HUES6 (cell line): ENCODE data around the gene POLE.
A peak's percentile ranks its signal among the peaks of the same experiment; 100 is the strongest.
"Not testable (repeated sequence)": the region's sequence is repeated elsewhere in the genome, so short reads cannot be mapped to it uniquely, and the experiment has no call there.

ENCODE experiments used
- H3K27ac ChIP-seq: 2 replicates; pipeline ENCODE4 v1.7.0; 2013; ENCODE audit warnings: low read depth, mild to moderate bottlenecking, low read length, inconsistent platforms
- H3K27me3 ChIP-seq: 2 replicates; pipeline ENCODE4 v1.6.1; 2013; ENCODE audit warnings: low read length; ENCODE audit not compliant: control insufficient read depth, insufficient read depth
- H3K36me3 ChIP-seq: 2 replicates; pipeline ENCODE4 v1.6.1; 2013; ENCODE audit warnings: low read length; ENCODE audit not compliant: control insufficient read depth, insufficient read depth
- H3K4me1 ChIP-seq: 2 replicates; pipeline ENCODE4 v1.6.1; 2013; ENCODE audit warnings: low read length; ENCODE audit not compliant: control insufficient read depth, insufficient read depth
- H3K4me3 ChIP-seq: 2 replicates; pipeline ENCODE4 v1.5.1; 2013; ENCODE audit warnings: low read depth, low read length
- H3K9ac ChIP-seq: one replicate; pipeline ENCODE4 v1.6.1; 2013; ENCODE audit warnings: mild to moderate bottlenecking, low read length
- H3K9me3 ChIP-seq: 2 replicates; pipeline ENCODE4 v1.6.1; 2013; ENCODE audit warnings: low read depth, low read length; ENCODE audit not compliant: control insufficient read depth, insufficient read depth

Gene POLE

DNA sequence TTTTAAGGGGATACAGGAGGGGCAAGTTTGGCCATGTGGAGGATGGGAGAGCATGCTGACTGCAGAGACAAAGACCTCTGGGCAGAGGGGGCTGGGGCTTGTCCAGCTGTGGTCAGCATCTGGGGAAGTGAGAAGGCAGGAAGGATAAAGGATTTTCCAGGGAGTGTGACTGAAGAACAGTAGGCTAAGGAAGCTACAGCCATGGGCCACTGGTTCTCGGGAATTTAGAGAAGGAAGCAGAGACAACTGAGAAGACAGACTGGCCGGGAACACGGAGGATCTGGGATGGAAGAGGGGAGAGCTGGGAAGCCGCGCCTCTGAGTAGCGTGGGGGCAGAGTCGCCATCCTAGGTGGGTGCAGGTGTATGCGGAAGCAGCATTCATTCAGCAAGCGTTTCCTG is 16.5 kb upstream of the POLE start:
- Histone ChIP-seq H3K36me3 (peaks cover 36% of the 10 kb centered on the region), H3K4me3 (no peak overlapping the region), H3K9ac (no peak overlapping the region), H3K27ac (no peak overlapping the region), H3K9me3 (no peaks in the 10 kb centered on the region), H3K27me3 (no peaks in the 10 kb centered on the region), H3K4me1 (peaks cover 5% of the 10 kb centered on the region; the same call in 1 of the 2 replicates)

DNA sequence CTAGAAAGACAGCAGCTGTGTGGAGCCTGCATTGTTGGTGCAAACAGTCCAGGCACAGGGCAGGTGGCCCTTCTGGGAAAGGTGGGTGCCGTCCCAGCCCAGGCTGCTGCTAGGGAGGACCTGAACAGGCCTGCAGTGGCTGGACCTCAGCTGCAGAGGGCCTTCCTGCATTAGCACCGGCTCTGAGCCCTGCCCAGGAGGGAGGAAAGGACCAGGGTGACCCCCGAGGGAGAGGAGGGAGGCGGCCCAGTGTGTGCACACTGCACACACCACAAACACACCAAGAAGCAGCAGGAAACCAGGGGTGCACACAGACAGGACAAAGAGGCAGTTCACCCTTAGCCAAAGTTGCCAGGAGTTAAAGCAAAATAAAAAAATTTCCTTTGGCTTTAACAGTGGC is 15.5 kb upstream of the POLE start:
- peaks cover 38% of the 10 kb centered on the region for H3K36me3 ChIP-seq
- no peak overlapping the region for H3K9ac ChIP-seq
- no peaks in the 10 kb centered on the region for H3K9me3 ChIP-seq
- no peak overlapping the region for H3K4me3 ChIP-seq
- H3K4me1 ChIP-seq, result peaks cover 5% of the 10 kb centered on the region; the same call in 1 of the 2 replicates
- no peak overlapping the region for H3K27ac ChIP-seq
- H3K27me3 ChIP-seq, result no peaks in the 10 kb centered on the region

GRCh38 chr12:132700212-132700822 is 13.2 kb upstream of the POLE start:
- Histone ChIP-seq H3K27me3 (no peaks in the 10 kb centered on the region), H3K9me3 (no peaks in the 10 kb centered on the region), H3K9ac (no peak overlapping the region), H3K4me3 (no peak overlapping the region), H3K4me1 (no peaks in the 10 kb centered on the region), H3K27ac (no peak overlapping the region), H3K36me3 (peaks cover 51% of the 10 kb centered on the region)

DNA sequence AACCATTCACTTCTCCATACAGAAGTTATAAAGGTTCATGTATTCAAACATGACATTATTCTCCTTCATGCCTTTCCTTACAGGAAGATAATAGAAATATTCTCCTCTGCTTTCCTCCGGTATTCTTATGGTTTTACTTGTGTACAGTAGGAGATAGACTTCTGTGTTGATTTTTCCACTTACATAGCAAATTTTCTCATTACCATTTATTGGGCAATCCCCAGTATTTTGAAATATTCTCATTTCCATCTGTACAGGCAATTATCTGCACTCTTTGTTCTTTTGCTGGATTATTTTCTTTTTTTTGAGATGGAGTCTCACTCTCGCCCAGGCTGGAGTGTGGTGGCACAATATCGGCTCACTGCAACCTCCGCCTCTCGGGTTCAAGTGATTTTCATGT is 11.2 kb upstream of the POLE start:
- Histone ChIP-seq H3K9ac (no peak overlapping the region), H3K27me3 (no peaks in the 10 kb centered on the region), H3K4me3 (no peak overlapping the region), H3K4me1 (no peaks in the 10 kb centered on the region), H3K9me3 (no peaks in the 10 kb centered on the region), H3K36me3 (peaks cover 46% of the 10 kb centered on the region), H3K27ac (no peak overlapping the region)

DNA sequence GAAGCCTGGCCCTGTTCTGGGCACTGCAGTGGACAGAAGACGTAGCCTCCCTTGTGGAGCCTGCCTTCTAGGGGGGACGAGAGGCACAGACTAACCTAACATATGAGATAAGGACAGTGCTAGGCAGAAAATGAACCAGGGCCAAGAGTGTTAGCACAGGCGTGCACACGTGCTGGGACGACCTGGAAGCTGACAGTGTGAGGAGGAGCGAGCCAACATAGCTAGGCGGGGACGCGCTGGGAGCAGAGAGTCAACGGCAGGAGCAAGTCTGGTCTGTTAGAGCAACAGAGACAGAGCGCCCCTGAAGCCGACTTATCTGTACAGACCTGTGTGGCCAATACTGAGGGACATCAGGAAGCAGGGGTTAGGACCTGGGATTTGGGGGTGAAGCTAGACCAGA is 8.3 kb upstream of the POLE start:
- Histone ChIP-seq H3K36me3 (peaks cover 31% of the 10 kb centered on the region), H3K4me1 (no peaks in the 10 kb centered on the region), H3K9ac (no peak overlapping the region), H3K4me3 (no peak overlapping the region), H3K27me3 (no peaks in the 10 kb centered on the region), H3K27ac (no peak overlapping the region), H3K9me3 (no peaks in the 10 kb centered on the region)

GRCh38 chr12:132694888-132695287 is 7.7 kb upstream of the POLE start:
- H3K9me3 ChIP-seq, H3K4me1 ChIP-seq, H3K27ac ChIP-seq, H3K9ac ChIP-seq, H3K4me3 ChIP-seq, H3K27me3 ChIP-seq: not testable (repeated sequence)
- peaks cover 31% of the 10 kb centered on the region for H3K36me3 ChIP-seq

DNA sequence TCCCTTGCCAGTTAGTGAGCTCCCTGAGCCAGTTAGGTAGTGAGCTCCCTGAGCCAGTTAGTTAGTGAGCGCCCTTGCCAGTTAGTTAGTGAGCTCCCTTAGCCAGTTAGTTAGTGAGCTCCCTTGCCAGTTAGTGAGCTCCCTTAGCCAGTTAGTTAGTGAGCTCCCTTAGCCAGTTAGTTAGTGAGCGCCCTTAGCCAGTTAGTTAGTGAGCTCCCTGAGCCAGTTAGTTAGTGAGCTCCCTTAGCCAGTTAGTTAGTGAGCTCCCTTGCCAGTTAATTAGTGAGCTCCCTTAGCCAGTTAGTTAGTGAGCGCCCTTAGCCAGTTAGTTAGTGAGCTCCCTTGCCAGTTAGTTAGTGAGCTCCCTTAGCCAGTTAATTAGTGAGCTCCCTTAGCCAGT is 4.9 kb upstream of the POLE start:
- not testable (repeated sequence) for H3K27ac ChIP-seq, H3K9me3 ChIP-seq, H3K4me3 ChIP-seq, H3K9ac ChIP-seq, H3K27me3 ChIP-seq
- H3K36me3 ChIP-seq, result peaks cover 18% of the 10 kb centered on the region
- peaks cover 10% of the 10 kb centered on the region; the same call in 1 of the 2 replicates for H3K4me1 ChIP-seq

DNA sequence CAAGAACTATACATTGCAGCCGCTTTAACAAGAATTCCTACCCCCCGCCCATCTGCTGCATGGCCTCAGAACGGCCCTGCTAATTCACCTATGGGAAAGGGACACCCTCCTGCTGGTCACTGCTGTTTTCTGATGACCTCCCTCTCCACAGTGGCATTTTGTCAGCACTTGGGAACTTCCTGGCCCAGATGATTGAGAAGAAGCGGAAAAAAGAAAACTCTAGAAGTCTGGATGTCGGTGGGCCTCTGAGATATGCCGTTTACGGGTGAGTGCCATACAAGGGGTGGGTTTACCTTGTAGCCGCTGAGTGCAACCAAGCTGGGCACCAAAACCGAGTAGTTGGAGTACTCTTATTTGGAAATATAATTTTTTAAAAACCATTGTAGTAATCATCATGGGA is 3.0 kb upstream of the POLE start:
- no peaks in the 10 kb centered on the region for H3K9me3 ChIP-seq
- no peak overlapping the region for H3K9ac ChIP-seq
- H3K4me1 ChIP-seq, result peaks cover 10% of the 10 kb centered on the region; the same call in 1 of the 2 replicates
- no peak overlapping the region for H3K4me3 ChIP-seq
- H3K36me3 ChIP-seq, result peaks cover 8% of the 10 kb centered on the region
- H3K27me3 ChIP-seq, result peaks cover 9% of the 10 kb centered on the region
- no peak overlapping the region for H3K27ac ChIP-seq

DNA sequence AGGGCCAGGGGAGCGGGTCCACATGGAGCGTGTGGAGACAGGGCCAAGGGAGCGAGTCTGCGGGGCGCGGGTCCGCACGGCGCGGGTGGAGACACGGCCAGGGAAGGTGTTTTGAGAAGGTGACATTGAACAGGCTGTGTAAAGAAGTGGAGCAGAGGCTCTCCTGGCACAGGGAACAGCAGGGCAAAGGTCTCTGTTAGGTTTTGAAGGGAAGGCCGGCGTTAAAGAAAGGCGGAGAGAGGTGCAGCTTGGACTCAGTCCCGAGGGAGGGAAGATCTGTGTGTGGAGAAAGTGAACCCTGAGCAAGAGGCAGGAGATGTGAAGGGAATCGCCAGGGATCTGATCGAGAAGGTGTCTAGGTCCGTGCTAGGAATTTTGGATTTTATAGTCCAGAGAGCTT is 2.1 kb upstream of the POLE start:
- Histone ChIP-seq H3K4me3 (peak overlapping the region; percentile 45), H3K36me3 (peaks cover 6% of the 10 kb centered on the region), H3K27ac (no peak overlapping the region), H3K9ac (peak overlapping the region; percentile 27), H3K27me3 (peaks cover 9% of the 10 kb centered on the region), H3K9me3 (no peaks in the 10 kb centered on the region), H3K4me1 (peaks cover 10% of the 10 kb centered on the region; the same call in 1 of the 2 replicates)

DNA sequence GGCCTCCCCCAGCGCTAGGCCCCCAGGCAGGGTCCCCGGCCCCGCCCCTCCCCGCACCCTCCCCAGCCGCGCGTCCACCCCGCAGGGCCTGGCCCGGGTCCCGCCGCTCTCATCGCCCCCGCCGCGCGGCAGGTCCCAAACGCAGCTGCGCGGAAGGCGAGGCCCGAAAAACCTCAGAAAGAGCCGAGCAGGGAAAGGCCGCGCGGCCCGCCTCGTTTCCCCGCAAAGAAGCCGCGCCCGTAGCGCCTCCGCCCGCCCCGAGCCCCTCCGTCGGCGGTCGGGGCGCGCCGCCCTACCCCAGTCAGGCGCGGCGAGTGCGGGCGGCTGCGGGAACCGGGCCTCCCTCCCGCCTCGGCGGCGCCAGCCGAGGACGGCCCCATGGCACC is 324 bp downstream of the POLE start:
- Histone ChIP-seq H3K4me3 (peak overlapping the region; percentile 63), H3K9ac (peak overlapping the region; percentile 90), H3K27ac (peak overlapping the region; percentile 79; the same call in 1 of the 2 replicates), H3K36me3 (peaks cover 10% of the 10 kb centered on the region), H3K4me1 (peaks cover 10% of the 10 kb centered on the region; the same call in 1 of the 2 replicates), H3K9me3 (peaks cover 2% of the 10 kb centered on the region; the same call in 1 of the 2 replicates), H3K27me3 (peaks cover 9% of the 10 kb centered on the region)

DNA sequence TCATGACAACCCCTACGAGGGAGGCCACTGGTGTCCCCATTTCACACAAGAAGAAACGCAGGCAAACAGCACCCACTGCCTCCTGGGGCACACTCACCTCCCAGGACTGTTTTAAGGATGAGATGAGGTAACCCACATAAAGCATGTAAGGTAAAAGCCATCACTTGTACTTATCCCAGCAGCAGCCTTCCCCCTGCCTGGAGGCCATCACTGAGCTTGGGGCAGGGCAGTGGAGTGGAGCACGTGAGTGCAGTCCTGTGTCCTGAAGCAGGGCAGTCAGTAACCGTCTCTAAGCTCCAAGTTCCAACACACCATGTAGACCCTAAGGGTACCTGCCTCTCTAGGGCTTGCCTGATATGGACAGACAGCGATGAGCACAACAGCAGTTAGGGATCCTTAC is 1.7 kb downstream of the POLE start:
- Histone ChIP-seq H3K4me1 (peaks cover 10% of the 10 kb centered on the region; the same call in 1 of the 2 replicates), H3K27me3 (peaks cover 9% of the 10 kb centered on the region), H3K36me3 (peaks cover 14% of the 10 kb centered on the region), H3K27ac (no peak overlapping the region), H3K9me3 (peaks cover 2% of the 10 kb centered on the region; the same call in 1 of the 2 replicates), H3K4me3 (peak overlapping the region; percentile 63; the same call in 1 of the 2 replicates), H3K9ac (no peak overlapping the region)
